Gastrocnemius medialis (tissue), 4 donors: ENCODE results near the gene NPAS2. TPM values are rescaled to one million over a fixed set of nuclear protein-coding genes. Genes with fewer than 3 reads are reported as not detected.

Experiments
- ATAC-seq, 2 donors: fragments of 150-250 bp; one replicate each; pipeline ENCODE4 v1.9.1; 2016
- DNase-seq, 2 donors: peaks; one replicate each; pipeline ENCODE4 v3.0.0-alpha.2; 2019
- H3K27ac ChIP-seq, 4 donors: fragments of 200-600 bp; sonication (generic); 1 replicate in 1 of 4; 2 replicates in 3 of 4; pipeline ENCODE4 v1.5.1; 2016 to 2018; ENCODE audit warnings: mild to moderate bottlenecking in 2 of 4, moderate library complexity in 1 of 4
- H3K27me3 ChIP-seq, 3 donors: fragments of 200-600 bp; sonication (generic) in 2 of 3; 1 replicate in 1 of 3; 2 replicates in 2 of 3; pipeline versions ENCODE4 v1.5.1 to v1.6.0; 2016 to 2019; ENCODE audit warnings: mild to moderate bottlenecking in 1 of 3, moderate library complexity in 1 of 3
- H3K36me3 ChIP-seq, 2 donors: fragments of 200-600 bp; sonication (generic) in 1 of 2; one replicate each; pipeline ENCODE4 v1.5.1; 2017 to 2018
- H3K4me1 ChIP-seq, 2 donors: fragments of 200-600 bp; sonication (generic) in 1 of 2; one replicate each; pipeline ENCODE4 v1.5.1; 2016 to 2017; ENCODE audit warnings: mild to moderate bottlenecking in 2 of 2
- H3K4me3 ChIP-seq, 4 donors: fragments of 200-600 bp; sonication (generic) in 3 of 4; 1 replicate in 1 of 4; 2 replicates in 3 of 4; pipeline ENCODE4 v1.5.1; 2016 to 2019; ENCODE audit warnings: mild to moderate bottlenecking in 2 of 4
- H3K9me3 ChIP-seq, 3 donors: fragments of 200-600 bp; sonication (generic) in 2 of 3; 1 replicate in 1 of 3; 2 replicates in 2 of 3; pipeline ENCODE4 v1.5.1; 2016 to 2019
- POLR2A ChIP-seq, 2 donors: fragments of 450-650 bp; IDR thresholded peaks; one replicate each; pipeline ENCODE4 v1.6.1; 2017; ENCODE audit warnings: antibody characterized with exemption in 2 of 2, mild to moderate bottlenecking in 2 of 2, moderate library complexity in 2 of 2
- in situ Hi-C, 4 donors: fragments of 200-750 bp; cut with MboI; loops; one replicate each; pipeline versions ENCODE4 v1.15.0 to v1.8.0; 2017; ENCODE audit warnings: low sequenced_read_pairs in 4 of 4
- intact Hi-C: fragments of 100-400 bp; cut with DNase I; formaldehyde crosslinking; loops from one replicate; pipeline ENCODE4 v1.15.1; 2023; ENCODE audit warnings: low total_unique reads
- total RNA-seq, 4 donors: library from RNA; depleted of rRNA; stranded (reverse); fragments of >200 nt; gene quantifications; one replicate each; pipeline versions ENCODE4 v1.1.0 to v1.2.3, GENCODE V29; 2016
- TF ChIP-seq, protein P1 (sequence below), 5 experiments: fragments of 450-650 bp in 3 of 5; fragments of 200-600 bp in 2 of 5; sonication (generic) in 2 of 5; IDR thresholded peaks in 4 of 5; conservative IDR thresholded peaks in 1 of 5; 1 replicate in 4 of 5; 2 replicates in 1 of 5; pipeline ENCODE4 v1.5.1; 2016 to 2019; ENCODE audit warnings: antibody characterized with exemption in 5 of 5, mild to moderate bottlenecking in 3 of 5, moderate library complexity in 3 of 5

The NPAS2 gene
- total RNA-seq, 4 donors from 2014 or later, result 11.4 to 48.2 (median 36.6) TPM

DNA sequence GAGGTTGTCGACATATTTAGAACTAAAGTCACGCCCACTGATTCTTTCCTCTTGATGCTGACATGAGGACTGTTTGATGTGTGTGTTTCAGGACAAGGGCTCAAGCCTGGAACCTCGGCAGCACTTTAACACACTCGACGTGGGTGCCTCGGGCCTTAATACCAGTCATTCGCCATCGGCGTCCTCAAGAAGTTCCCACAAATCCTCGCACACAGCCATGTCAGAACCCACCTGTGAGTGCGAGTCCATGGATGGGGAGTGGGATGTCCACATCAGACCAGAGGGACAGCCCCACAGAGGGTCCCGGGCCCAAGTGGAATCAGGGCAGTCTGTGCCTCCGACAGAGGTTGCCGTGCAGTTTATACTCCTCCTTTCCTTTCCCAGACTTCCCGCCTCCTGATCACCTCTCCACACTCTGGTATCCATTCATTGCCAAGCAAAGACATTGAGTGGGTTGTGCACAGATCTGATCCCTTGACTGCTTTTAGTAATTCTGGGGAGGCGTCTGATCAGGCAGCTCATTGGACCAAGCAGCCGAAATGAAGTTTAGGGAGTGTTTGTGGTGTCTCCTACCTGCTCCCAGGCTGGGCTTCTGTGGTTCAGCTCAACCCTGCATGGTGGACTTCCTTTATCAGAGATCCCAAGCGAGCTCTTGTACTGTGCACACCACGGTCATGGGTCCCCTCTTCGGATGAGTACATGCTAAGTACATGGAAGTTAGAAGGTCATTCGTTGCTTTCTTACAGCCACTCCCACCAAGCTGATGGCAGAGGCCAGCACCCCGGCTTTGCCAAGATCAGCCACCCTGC lies 155.0 kb downstream of the NPAS2 start:
- Histone ChIP-seq H3K4me3 (no peak overlapping the region), H3K4me1 (no peaks in the 10 kb centered on the region), H3K36me3 (peaks cover 0 to 50% of the 10 kb centered on the region in 2 donors), H3K27ac (no peak overlapping the region), H3K9me3 (no peaks in the 10 kb centered on the region), H3K27me3 (no peaks in the 10 kb centered on the region)
- no peak for ATAC-seq
- in situ Hi-C loops, result no loop called here
- TF ChIP-seq, protein P1, sequence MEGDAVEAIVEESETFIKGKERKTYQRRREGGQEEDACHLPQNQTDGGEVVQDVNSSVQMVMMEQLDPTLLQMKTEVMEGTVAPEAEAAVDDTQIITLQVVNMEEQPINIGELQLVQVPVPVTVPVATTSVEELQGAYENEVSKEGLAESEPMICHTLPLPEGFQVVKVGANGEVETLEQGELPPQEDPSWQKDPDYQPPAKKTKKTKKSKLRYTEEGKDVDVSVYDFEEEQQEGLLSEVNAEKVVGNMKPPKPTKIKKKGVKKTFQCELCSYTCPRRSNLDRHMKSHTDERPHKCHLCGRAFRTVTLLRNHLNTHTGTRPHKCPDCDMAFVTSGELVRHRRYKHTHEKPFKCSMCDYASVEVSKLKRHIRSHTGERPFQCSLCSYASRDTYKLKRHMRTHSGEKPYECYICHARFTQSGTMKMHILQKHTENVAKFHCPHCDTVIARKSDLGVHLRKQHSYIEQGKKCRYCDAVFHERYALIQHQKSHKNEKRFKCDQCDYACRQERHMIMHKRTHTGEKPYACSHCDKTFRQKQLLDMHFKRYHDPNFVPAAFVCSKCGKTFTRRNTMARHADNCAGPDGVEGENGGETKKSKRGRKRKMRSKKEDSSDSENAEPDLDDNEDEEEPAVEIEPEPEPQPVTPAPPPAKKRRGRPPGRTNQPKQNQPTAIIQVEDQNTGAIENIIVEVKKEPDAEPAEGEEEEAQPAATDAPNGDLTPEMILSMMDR (IDR thresholded peaks at IDR 0.05 in 4 of 5, conservative IDR thresholded peaks at IDR 0.05 in 1 of 5), result no peak
- TF ChIP-seq POLR2A (IDR thresholded peaks at IDR 0.05), result no peak
- intact Hi-C loops, result no loop called here
- no peak for DNase-seq

DNA sequence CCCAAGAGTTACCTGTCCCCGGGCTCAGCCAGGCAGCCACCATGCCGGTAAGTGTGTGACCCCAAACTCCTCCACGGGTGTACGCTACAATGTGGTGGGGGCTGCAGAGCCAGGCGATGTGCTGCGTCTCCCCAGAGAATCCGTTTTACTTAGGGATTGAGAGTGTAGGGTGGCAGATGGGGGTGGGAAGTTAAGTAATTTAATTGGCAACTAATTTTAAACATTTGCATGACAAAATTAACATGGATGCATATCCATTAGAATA lies 155.5 kb downstream of the NPAS2 start:
- ATAC-seq, result no peak
- Histone ChIP-seq H3K36me3 (peaks cover 0 to 46% of the 10 kb centered on the region in 2 donors), H3K27me3 (no peaks in the 10 kb centered on the region), H3K9me3 (no peaks in the 10 kb centered on the region), H3K4me1 (no peaks in the 10 kb centered on the region), H3K4me3 (no peak overlapping the region), H3K27ac (no peak overlapping the region)
- intact Hi-C loops, result no loop called here
- in situ Hi-C loops, result no loop called here
- no peak for TF ChIP-seq POLR2A (IDR thresholded peaks at IDR 0.05)
- DNase-seq, result no peak

DNA sequence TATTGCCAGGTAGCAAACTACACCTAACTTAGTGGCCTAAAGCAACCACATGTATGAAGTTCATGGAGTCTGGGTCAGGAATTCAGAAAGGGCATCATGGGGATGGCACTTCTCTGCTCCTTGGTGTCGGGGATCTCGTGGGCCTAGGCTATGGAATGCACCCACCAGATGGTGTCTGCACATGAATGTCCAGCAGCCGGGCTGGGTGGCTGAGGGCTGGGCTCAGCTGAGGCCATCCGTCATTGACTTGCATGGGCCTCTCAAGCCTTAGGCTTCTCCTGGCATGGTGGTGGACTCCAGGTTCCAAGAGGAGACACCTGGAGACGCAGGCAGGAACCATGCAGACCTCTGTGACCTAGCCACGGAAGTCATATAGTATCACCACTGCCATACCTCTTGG lies 156.1 kb downstream of the NPAS2 start:
- Histone ChIP-seq H3K27me3 (no peaks in the 10 kb centered on the region), H3K27ac (no peak overlapping the region), H3K4me1 (no peaks in the 10 kb centered on the region), H3K9me3 (no peaks in the 10 kb centered on the region), H3K36me3 (peaks cover 0 to 46% of the 10 kb centered on the region in 2 donors), H3K4me3 (no peak overlapping the region)
- intact Hi-C loops (no loop called here), in situ Hi-C loops (no loop called here)
- ATAC-seq (no peak), DNase-seq (no peak)
- TF ChIP-seq, protein P1 (IDR thresholded peaks at IDR 0.05 in 4 of 5, conservative IDR thresholded peaks at IDR 0.05 in 1 of 5), result no peak
- TF ChIP-seq POLR2A (IDR thresholded peaks at IDR 0.05), result no peak

DNA sequence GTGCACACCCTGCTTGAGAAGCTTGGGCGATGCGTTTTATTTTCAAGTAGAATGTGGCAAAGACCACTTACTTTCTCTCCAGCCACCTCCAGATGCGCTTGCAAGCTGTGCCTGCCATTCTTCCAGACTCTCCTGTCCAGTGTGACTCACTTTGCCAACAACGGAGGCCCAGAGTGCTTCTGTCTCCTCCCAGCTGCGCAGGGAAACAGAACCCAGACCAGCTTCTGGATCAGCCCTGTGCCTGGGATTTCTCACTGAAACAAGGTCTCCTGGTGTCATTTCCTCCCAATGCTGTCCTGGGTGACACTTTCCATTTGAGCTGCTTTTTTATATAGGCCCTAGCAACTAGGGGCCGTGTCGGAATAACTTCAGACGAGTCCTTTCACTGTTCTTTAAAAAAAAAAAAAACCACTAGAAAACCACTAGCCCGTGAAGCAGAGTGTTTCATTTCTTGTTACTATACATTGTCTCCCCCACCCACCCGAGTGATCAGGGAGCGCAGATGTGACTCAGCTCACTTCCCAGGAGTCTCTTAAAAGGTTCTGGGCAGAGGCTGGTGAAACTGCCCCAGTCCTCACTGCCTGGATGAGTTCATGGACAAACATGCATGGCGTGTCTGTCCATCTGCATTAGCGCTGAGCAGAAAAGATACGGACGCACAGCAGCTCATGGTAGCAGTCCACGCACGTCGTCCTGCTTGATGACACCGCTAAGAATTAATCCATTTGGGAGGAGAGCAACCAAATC lies 156.9 kb downstream of the NPAS2 start:
- no peak overlapping the region for H3K27ac ChIP-seq
- no peak for ATAC-seq

DNA sequence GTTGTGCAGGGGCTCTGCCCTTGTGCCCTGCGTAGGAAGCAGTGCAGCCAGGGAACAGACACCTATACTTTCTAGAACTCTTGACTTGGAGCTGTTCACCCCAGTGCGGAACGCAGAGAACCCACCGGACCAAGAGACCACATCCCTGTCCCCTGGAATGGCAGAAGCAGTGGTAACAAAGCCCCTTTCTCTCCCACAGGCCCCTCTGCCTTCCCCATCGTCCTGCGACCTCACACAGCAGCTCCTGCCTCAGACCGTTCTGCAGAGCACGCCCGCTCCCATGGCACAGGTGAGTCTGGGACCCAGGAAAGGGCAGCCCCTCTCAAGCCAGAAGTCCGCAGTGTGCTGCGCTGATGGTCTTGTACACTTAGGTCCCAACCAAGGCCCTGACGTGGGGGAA lies 157.6 kb downstream of the NPAS2 start:
- Histone ChIP-seq H3K9me3 (no peaks in the 10 kb centered on the region), H3K4me1 (no peaks in the 10 kb centered on the region), H3K27me3 (no peaks in the 10 kb centered on the region), H3K36me3 (peaks cover 0 to 38% of the 10 kb centered on the region in 2 donors), H3K4me3 (no peak overlapping the region), H3K27ac (no peak overlapping the region)
- in situ Hi-C loops, result no loop called here
- TF ChIP-seq, protein P1 (IDR thresholded peaks at IDR 0.05 in 4 of 5, conservative IDR thresholded peaks at IDR 0.05 in 1 of 5), result no peak
- no peak for TF ChIP-seq POLR2A (IDR thresholded peaks at IDR 0.05)
- DNase-seq, result no peak
- ATAC-seq, result no peak
- intact Hi-C loops, result no loop called here

More for the DNA sequence above, 156.9 kb downstream of the NPAS2 start:
- no peak for DNase-seq
- H3K4me1 ChIP-seq, result no peaks in the 10 kb centered on the region
- in situ Hi-C loops (no loop called here), intact Hi-C loops (no loop called here)
- peaks cover 0 to 42% of the 10 kb centered on the region in 2 donors for H3K36me3 ChIP-seq
- TF ChIP-seq, protein P1 (IDR thresholded peaks at IDR 0.05 in 4 of 5, conservative IDR thresholded peaks at IDR 0.05 in 1 of 5), result no peak
- no peak for TF ChIP-seq POLR2A (IDR thresholded peaks at IDR 0.05)
- H3K27me3 ChIP-seq, result no peaks in the 10 kb centered on the region
- H3K4me3 ChIP-seq, result no peak overlapping the region
- H3K9me3 ChIP-seq, result no peaks in the 10 kb centered on the region
